OCI-LY7 (cell line): ENCODE measurements around the gene ADIG. TPM values are rescaled to one million over a fixed set of nuclear protein-coding genes. Genes with fewer than 3 reads are reported as not detected.

Source experiments
- BruUV-seq: library from RNA; stranded (reverse); fragments of 400-500 nt; replicated peaks from 2 replicates; lab custom pipeline; 2021; lab: Mats Ljungman, UMichigan
- CTCF ChIA-PET: fragments of 300-600 bp; sonication (Branson Sonifier 250); formaldehyde crosslinking; loops from one replicate; lab custom pipeline; 2022; ENCODE audit warnings: antibody characterized with exemption; ENCODE audit not compliant: unreplicated experiment; lab: Charles Lee
- POLR2A ChIA-PET: fragments of 300-600 bp; sonication (Branson Sonifier 250); formaldehyde crosslinking; loops from one replicate; lab custom pipeline; 2022; ENCODE audit warnings: antibody characterized with exemption; lab: Charles Lee
- DNase-seq: peaks from one replicate; pipeline ENCODE4 v3.0.0-alpha.2; 2015; ENCODE audit warnings: low spot score
- H2AFZ ChIP-seq: fragments of 200-600 bp; sonication (generic), shearing (Covaris generic); 2 replicates; pipeline ENCODE4 v1.6.1; 2014; ENCODE audit warnings: mild to moderate bottlenecking, antibody characterized with exemption, low read length, moderate library complexity
- H3K27ac ChIP-seq: fragments of 200-600 bp; sonication (generic); 2 replicates; pipeline ENCODE4 v1.5.1; 2014; ENCODE audit warnings: mixed run types, low read depth, mild to moderate bottlenecking, moderate library complexity, low read length, inconsistent platforms; ENCODE audit not compliant: poor library complexity, severe bottlenecking
- H3K36me3 ChIP-seq: fragments of 200-600 bp; sonication (generic); 2 replicates; pipeline ENCODE4 v1.6.1; 2014; ENCODE audit warnings: mild to moderate bottlenecking, antibody characterized with exemption, low read length, moderate library complexity, mixed read lengths; ENCODE audit not compliant: insufficient read depth
- H3K4me1 ChIP-seq: fragments of 200-600 bp; sonication (generic); 2 replicates; pipeline ENCODE4 v1.5.1; 2014; ENCODE audit warnings: mild to moderate bottlenecking, low read length; ENCODE audit not compliant: insufficient read depth, poor library complexity, severe bottlenecking
- H3K4me2 ChIP-seq: fragments of 200-600 bp; sonication (generic); 2 replicates; pipeline ENCODE4 v1.6.1; 2014; ENCODE audit warnings: mild to moderate bottlenecking, low read length
- H3K4me3 ChIP-seq: fragments of 200-600 bp; sonication (generic); 2 replicates; pipeline ENCODE4 v1.5.1; 2014; ENCODE audit warnings: mild to moderate bottlenecking, low read depth, low read length; ENCODE audit not compliant: poor library complexity, severe bottlenecking
- H3K79me2 ChIP-seq: fragments of 200-600 bp; sonication (generic); 2 replicates; pipeline ENCODE4 v1.6.1; 2016; ENCODE audit warnings: low read depth, mild to moderate bottlenecking, low read length, moderate library complexity, mixed read lengths; ENCODE audit not compliant: insufficient read depth
- H3K9me2 ChIP-seq: fragments of 200-600 bp; sonication (generic); 2 replicates; pipeline ENCODE4 v1.6.1; 2016; ENCODE audit warnings: mild to moderate bottlenecking, low read length, mixed read lengths; ENCODE audit not compliant: insufficient read depth
- H3K9me3 ChIP-seq: fragments of 200-600 bp; sonication (generic); 2 replicates; pipeline ENCODE4 v1.6.1; 2014; ENCODE audit warnings: mild to moderate bottlenecking, mixed run types, low read length, mixed read lengths
- H4K20me1 ChIP-seq: fragments of 200-600 bp; sonication (generic); 2 replicates; pipeline ENCODE4 v1.6.1; 2014; ENCODE audit warnings: mild to moderate bottlenecking, antibody characterized with exemption, low read length, moderate library complexity, mixed read lengths; ENCODE audit not compliant: insufficient read depth
- CTCF ChIP-seq: fragments of 200-600 bp; sonication (generic); conservative IDR thresholded peaks from 2 replicates; pipeline ENCODE4 v1.5.1; 2014; ENCODE audit warnings: mild to moderate bottlenecking, antibody characterized with exemption, low read length, moderate library complexity, mixed read lengths
- EZH2phosphoT487 ChIP-seq: fragments of 200-600 bp; sonication (generic); IDR thresholded peaks from 2 replicates; pipeline ENCODE4 v1.6.1; 2018; ENCODE audit warnings: low read depth, borderline replicate concordance, mild to moderate bottlenecking, mixed run types, antibody characterized with exemption, low read length, moderate library complexity, mixed read lengths
- intact Hi-C: fragments of 100-400 bp; cut with micrococcal nuclease; formaldehyde crosslinking; loops from one replicate; pipeline ENCODE4 v1.10.0; 2022; ENCODE audit not compliant: unreplicated experiment
- total RNA-seq, 2 experiments: library from RNA; depleted of rRNA in 1 of 2; stranded (reverse); fragments of >200 nt in 1 of 2; shearing (Covaris generic) in 1 of 2; gene quantifications; 2 replicates each; pipeline ENCODE4 v1.2.3, GENCODE V29; 2014 to 2022

ADIG gene
- total RNA-seq, 2 experiments from 2014 or later: not detected

- Histone ChIP-seq H3K9me3 (no peaks in the 10 kb centered on the region), H2AFZ (no peak overlapping the region), H3K9me2 (no peaks in the 10 kb centered on the region), H4K20me1 (no peaks in the 10 kb centered on the region), H3K79me2 (no peaks in the 10 kb centered on the region), H3K4me2 (no peak overlapping the region), H3K27ac (no peak overlapping the region), H3K4me1 (peaks cover 5% of the 10 kb centered on the region), H3K36me3 (no peaks in the 10 kb centered on the region), H3K4me3 (no peak overlapping the region)
- POLR2A ChIA-PET: interaction anchor here (0.6 kb wide), 1 partner anchor 1440 kb away, joined by 4 read pairs; no protein-coding TSS in a partner anchor
- CTCF ChIA-PET: no interaction called here
- BruUV-seq: no TSS peak
- TF ChIP-seq EZH2phosphoT487 (no peak), CTCF (no peak)
- intact Hi-C loops: no loop called here
- no peak for DNase-seq
These were observed 26.4 kb downstream of the ADIG start for GRCh38 chr20:38607351-38607750.

- Histone ChIP-seq H4K20me1 (no peaks in the 10 kb centered on the region), H3K9me3 (no peaks in the 10 kb centered on the region), H3K79me2 (no peaks in the 10 kb centered on the region), H3K4me1 (peaks cover 5% of the 10 kb centered on the region), H3K27ac (no peak overlapping the region), H3K4me3 (no peak overlapping the region), H3K36me3 (no peaks in the 10 kb centered on the region), H2AFZ (no peak overlapping the region), H3K9me2 (no peaks in the 10 kb centered on the region), H3K4me2 (no peak overlapping the region)
- POLR2A ChIA-PET: interaction anchor here (0.6 kb wide), 1 partner anchor 1439 kb away, joined by 4 read pairs; no protein-coding TSS in a partner anchor
- TF ChIP-seq EZH2phosphoT487 (no peak), CTCF (no peak)
- DNase-seq: no peak
- intact Hi-C loops: no loop called here
- CTCF ChIA-PET: no interaction called here
- BruUV-seq: no TSS peak
These were observed 27.2 kb downstream of the ADIG start for GRCh38 chr20:38608188-38608587.

GRCh38 chr20:38609815-38610214 is 28.8 kb downstream of the ADIG start:
- TF ChIP-seq EZH2phosphoT487 (no peak), CTCF (no peak)
- Histone ChIP-seq H3K9me2 (no peaks in the 10 kb centered on the region), H3K27ac (no peak overlapping the region), H2AFZ (no peak overlapping the region), H3K36me3 (no peaks in the 10 kb centered on the region), H3K9me3 (no peaks in the 10 kb centered on the region), H3K4me1 (peaks cover 5% of the 10 kb centered on the region), H3K4me2 (no peak overlapping the region), H4K20me1 (no peaks in the 10 kb centered on the region), H3K79me2 (no peaks in the 10 kb centered on the region), H3K4me3 (no peak overlapping the region)
- intact Hi-C loops: no loop called here
- no peak for DNase-seq
- ChIA-PET CTCF (no interaction called here), POLR2A (interaction anchor here (0.6 kb wide), 1 partner anchor 187 kb away, joined by 3 read pairs; no protein-coding TSS in a partner anchor)
- no TSS peak for BruUV-seq
